GM12878 (cell line): ENCODE results near the gene CSTF1. TPM values are rescaled to one million over a fixed set of nuclear protein-coding genes. Genes with fewer than 3 reads are reported as not detected.

Experiments
- ATAC-seq: fragments of 200-7000 bp; cut with Tn5 transposase; 3 replicates; pipeline ENCODE4 v1.9.1; 2020; ENCODE audit warnings: mild to moderate bottlenecking, moderate library complexity
- BruUV-seq: library from RNA; stranded (reverse); fragments of 400-500 nt; replicated peaks from 2 replicates; lab custom pipeline; 2021; lab: Mats Ljungman, UMichigan
- CTCF ChIA-PET: fragments of 300-600 bp; sonication (Branson Sonifier 250); formaldehyde crosslinking; extraction: SDS; loops from one replicate; lab custom pipeline; 2021; ENCODE audit warnings: inconsistent platforms; lab: Yijun Ruan, JAX
- POLR2A ChIA-PET: fragments of 350-600 bp; formaldehyde crosslinking; extraction: SDS; loops from one replicate; lab custom pipeline; 2021; ENCODE audit warnings: inconsistent platforms; lab: Charles Lee
- RAD21 ChIA-PET: fragments of 300-600 bp; sonication (Branson Sonifier 250); formaldehyde crosslinking; loops from one replicate; lab custom pipeline; 2023; ENCODE audit warnings: antibody characterized with exemption; ENCODE audit not compliant: unreplicated experiment; lab: Charles Lee
- SMC1A ChIA-PET: fragments of 300-600 bp; sonication (Branson Sonifier 250); formaldehyde crosslinking; loops from one replicate; lab custom pipeline; 2023; ENCODE audit not compliant: unreplicated experiment, uncharacterized antibody; lab: Charles Lee
- DNase-seq: peaks from one replicate; pipeline ENCODE4 v3.0.0-alpha.2; 2011; ENCODE audit warnings: low read depth, low spot score
- FAIRE-seq: peaks from 3 replicates; lab custom pipeline; 2011; peaks lifted over from hg19 to GRCh38; lab: Jason Lieb, UNC
- H2AFZ ChIP-seq: 2 replicates; pipeline ENCODE4 v1.6.0; 2011; ENCODE audit warnings: low read depth, low read length, control low read depth; ENCODE audit not compliant: control insufficient read depth
- H3K27ac ChIP-seq: 2 replicates; pipeline ENCODE4 v1.5.1; 2011; ENCODE audit warnings: control low read depth; ENCODE audit not compliant: control insufficient read depth, insufficient read depth
- H3K27me3 ChIP-seq, 2 experiments: replicated peaks in 1 of 2; 2 replicates each; pipeline versions ENCODE4 v1.6.0 to v1.6.1; 2011; ENCODE audit warnings: low read length in 1 of 2; ENCODE audit not compliant: control insufficient read depth in 2 of 2, insufficient read depth in 2 of 2
- H3K36me3 ChIP-seq, 2 experiments: 2 replicates each; pipeline ENCODE4 v1.5.1; 2011; ENCODE audit warnings: low read length in 1 of 2; ENCODE audit not compliant: control insufficient read depth in 2 of 2, insufficient read depth in 2 of 2
- H3K4me1 ChIP-seq: 2 replicates; pipeline ENCODE4 v1.6.1; 2011; ENCODE audit warnings: mild to moderate bottlenecking, low read length, moderate library complexity, mixed read lengths; ENCODE audit not compliant: control insufficient read depth, insufficient read depth
- H3K4me2 ChIP-seq: 2 replicates; pipeline ENCODE4 v1.6.0; 2011; ENCODE audit warnings: control low read depth; ENCODE audit not compliant: control insufficient read depth, insufficient read depth
- H3K4me3 ChIP-seq: fragments of 200-600 bp; sonication (generic); 2 replicates; pipeline ENCODE4 v1.5.1; 2016
- H3K79me2 ChIP-seq: 2 replicates; pipeline ENCODE4 v1.6.0; 2011; ENCODE audit warnings: low read length; ENCODE audit not compliant: control insufficient read depth, insufficient read depth
- H3K9ac ChIP-seq: 2 replicates; pipeline ENCODE4 v1.8.0; 2011; ENCODE audit warnings: low read length, control low read depth, mixed read lengths; ENCODE audit not compliant: control insufficient read depth, insufficient read depth
- H3K9me3 ChIP-seq: replicated peaks from 3 replicates; pipeline ENCODE4 v1.5.1; 2011; ENCODE audit warnings: mild to moderate bottlenecking, low read length; ENCODE audit not compliant: control insufficient read depth, insufficient read depth
- H4K20me1 ChIP-seq: 2 replicates; pipeline ENCODE4 v1.6.0; 2011; ENCODE audit not compliant: control insufficient read depth, insufficient read depth
- JUND ChIP-seq: IDR thresholded peaks from 2 replicates; pipeline ENCODE4 v1.6.1; 2012; ENCODE audit warnings: low read depth, mild to moderate bottlenecking, low read length, improper control_type of control experiment, moderate library complexity
- NFXL1 ChIP-seq: fragments of 450-650 bp; IDR thresholded peaks from 2 replicates; pipeline ENCODE4 v1.6.1; 2017; ENCODE audit warnings: antibody characterized with exemption, mild to moderate bottlenecking, borderline replicate concordance
- POLR2AphosphoS2 ChIP-seq: IDR thresholded peaks from 2 replicates; pipeline ENCODE4 v1.6.1; 2011; ENCODE audit warnings: low read depth, mild to moderate bottlenecking, low read length, improper control_type of control experiment, moderate library complexity
- POLR2AphosphoS5 ChIP-seq: IDR thresholded peaks from 2 replicates; pipeline ENCODE4 v1.6.1; 2011; ENCODE audit warnings: mild to moderate bottlenecking, low read length, inconsistent platforms
- RAD51 ChIP-seq: fragments of 450-650 bp; IDR thresholded peaks from 2 replicates; pipeline ENCODE4 v1.6.1; 2016; ENCODE audit warnings: moderate library complexity, mild to moderate bottlenecking, inconsistent platforms
- SREBF2 ChIP-seq: IDR thresholded peaks from 2 replicates; pipeline ENCODE4 v1.6.1; 2012; ENCODE audit warnings: mild to moderate bottlenecking, low read length
- STAT1 ChIP-seq: fragments of 450-650 bp; conservative IDR thresholded peaks from 2 replicates; pipeline ENCODE4 v1.6.1; 2014; ENCODE audit warnings: antibody characterized with exemption, mild to moderate bottlenecking
- TCF7 ChIP-seq: IDR thresholded peaks from 2 replicates; pipeline ENCODE4 v1.6.1; 2014; ENCODE audit warnings: antibody characterized with exemption, borderline replicate concordance
- ZBED1 ChIP-seq: IDR thresholded peaks from 2 replicates; pipeline ENCODE4 v1.6.1; 2016; ENCODE audit warnings: borderline replicate concordance
- WGBS: methylation state at CpG from one replicate; pipeline ENCODE4 v1.1.6; 2016; ENCODE audit warnings: low lambda C conversion rate; ENCODE audit not compliant: insufficient replicate concordance, insufficient coverage; ENCODE audit errors: missing lambda C conversion rate; 5-methylcytosine and 5-hydroxymethylcytosine counted together
- in situ Hi-C: fragments of 300-500 bp; cut with MboI; formaldehyde crosslinking; loops from 9 replicates; pipeline ENCODE4 v1.14.3; 2018; ENCODE audit warnings: mixed read lengths
- intact Hi-C: fragments of 100-400 bp; cut with micrococcal nuclease; formaldehyde crosslinking; loops from one replicate; pipeline ENCODE4 v1.14.2; 2022; ENCODE audit not compliant: unreplicated experiment
- polyA plus RNA-seq, 11 experiments: library from polyadenylated mRNA; depleted of rRNA in 4 of 11; unstranded in 6 of 11; stranded (reverse) in 5 of 11; fragments of >200 nt; fragmentation: Nextera tagmentation in 4 of 11; fragmentation: Illumina TruSeq in 1 of 11; extraction: Ambion mirVana in 4 of 11; extraction: Trizol in 1 of 11; gene quantifications; 1 replicate in 1 of 11; 2 replicates in 10 of 11; pipeline versions ENCODE4 v1.2.1 to v1.2.3, GENCODE V29; 2011 to 2016; ENCODE audit warnings: inconsistent platforms in 2 of 11, missing spikeins in 2 of 11, low read depth in 1 of 11
- total RNA-seq, 4 experiments: library from RNA; depleted of rRNA in 3 of 4; stranded (reverse); fragments of >200 nt in 3 of 4; fragmentation: Illumina TruSeq in 1 of 4; extraction: Trizol in 1 of 4; gene quantifications; 2 replicates each; pipeline versions ENCODE4 v1.2.1 to v1.2.3, GENCODE V29; 2013 to 2021
- TF ChIP-seq, protein P1 (sequence below): fragments of 450-650 bp; IDR thresholded peaks from 2 replicates; pipeline ENCODE4 v1.6.1; 2016; ENCODE audit warnings: mild to moderate bottlenecking, moderate library complexity, borderline replicate concordance
- TF ChIP-seq, protein P2 (sequence below): fragments of 450-650 bp; IDR thresholded peaks from 2 replicates; pipeline ENCODE4 v1.6.1; 2016; ENCODE audit warnings: mild to moderate bottlenecking

Gene CSTF1
- total and polyA plus RNA-seq, 10 of the 15 experiments (the other 5 are each of a cell fraction or from before 2014, with no cell fraction given) = 41.8 to 89.1 (median 50.1) TPM

DNA sequence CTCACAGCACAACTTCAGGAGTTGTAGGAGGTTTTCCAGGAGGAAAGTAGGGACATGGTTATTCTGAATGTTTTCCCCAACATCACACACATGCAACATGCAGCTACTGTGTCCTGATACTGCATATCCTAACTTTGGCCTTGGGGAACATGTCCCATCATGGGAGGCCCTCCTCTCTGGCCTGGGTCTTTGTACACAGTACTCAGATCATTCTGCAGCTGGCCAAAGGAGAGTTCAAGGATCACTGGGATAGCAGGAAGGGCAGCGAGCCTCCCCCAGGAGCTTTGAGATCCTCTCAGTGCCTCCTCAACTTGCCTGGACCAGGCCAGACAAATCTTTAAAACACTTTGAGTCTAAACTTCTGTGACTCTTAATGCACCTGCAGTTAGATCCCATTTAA is 32.5 kb downstream of the CSTF1 start:
- Histone ChIP-seq H2AFZ (no peak overlapping the region), H3K79me2 (no peaks in the 10 kb centered on the region), H3K9me3 (no peaks in the 10 kb centered on the region), H4K20me1 (no peaks in the 10 kb centered on the region), H3K9ac (no peak overlapping the region), H3K36me3 (no peaks in the 10 kb centered on the region), H3K4me2 (no peak overlapping the region), H3K27ac (no peak overlapping the region), H3K4me3 (no peak overlapping the region), H3K4me1 (peaks cover 14% of the 10 kb centered on the region), H3K27me3 (no peaks in the 10 kb centered on the region)
- in situ Hi-C loops (no loop called here), intact Hi-C loops (no loop called here)
- SMC1A ChIA-PET = interaction anchor here (1.6 to 1.7 kb wide), 2 partner anchors 9 to 14 kb away, joined by 4 to 7 read pairs; no protein-coding TSS in a partner anchor
- 82% methylated on average over 1 of the region's 1 CpG for WGBS
- CTCF ChIA-PET = interaction anchor here (0.9 to 1.0 kb wide), 2 partner anchors 26 to 29 kb away, joined by 3 to 4 read pairs; no protein-coding TSS in a partner anchor
- ATAC-seq (no peak), DNase-seq (no peak), FAIRE-seq (no peak)
- BruUV-seq = no TSS peak
- RAD21 ChIA-PET = no interaction called here
- TF ChIP-seq POLR2AphosphoS5 = no peak
- no peak for TF ChIP-seq TCF7
- TF ChIP-seq RAD51 = no peak
- TF ChIP-seq ZBED1 = no peak
- no peak for TF ChIP-seq NFXL1
- TF ChIP-seq POLR2AphosphoS2 = no peak
- TF ChIP-seq STAT1 = no peak
- TF ChIP-seq, protein P1, sequence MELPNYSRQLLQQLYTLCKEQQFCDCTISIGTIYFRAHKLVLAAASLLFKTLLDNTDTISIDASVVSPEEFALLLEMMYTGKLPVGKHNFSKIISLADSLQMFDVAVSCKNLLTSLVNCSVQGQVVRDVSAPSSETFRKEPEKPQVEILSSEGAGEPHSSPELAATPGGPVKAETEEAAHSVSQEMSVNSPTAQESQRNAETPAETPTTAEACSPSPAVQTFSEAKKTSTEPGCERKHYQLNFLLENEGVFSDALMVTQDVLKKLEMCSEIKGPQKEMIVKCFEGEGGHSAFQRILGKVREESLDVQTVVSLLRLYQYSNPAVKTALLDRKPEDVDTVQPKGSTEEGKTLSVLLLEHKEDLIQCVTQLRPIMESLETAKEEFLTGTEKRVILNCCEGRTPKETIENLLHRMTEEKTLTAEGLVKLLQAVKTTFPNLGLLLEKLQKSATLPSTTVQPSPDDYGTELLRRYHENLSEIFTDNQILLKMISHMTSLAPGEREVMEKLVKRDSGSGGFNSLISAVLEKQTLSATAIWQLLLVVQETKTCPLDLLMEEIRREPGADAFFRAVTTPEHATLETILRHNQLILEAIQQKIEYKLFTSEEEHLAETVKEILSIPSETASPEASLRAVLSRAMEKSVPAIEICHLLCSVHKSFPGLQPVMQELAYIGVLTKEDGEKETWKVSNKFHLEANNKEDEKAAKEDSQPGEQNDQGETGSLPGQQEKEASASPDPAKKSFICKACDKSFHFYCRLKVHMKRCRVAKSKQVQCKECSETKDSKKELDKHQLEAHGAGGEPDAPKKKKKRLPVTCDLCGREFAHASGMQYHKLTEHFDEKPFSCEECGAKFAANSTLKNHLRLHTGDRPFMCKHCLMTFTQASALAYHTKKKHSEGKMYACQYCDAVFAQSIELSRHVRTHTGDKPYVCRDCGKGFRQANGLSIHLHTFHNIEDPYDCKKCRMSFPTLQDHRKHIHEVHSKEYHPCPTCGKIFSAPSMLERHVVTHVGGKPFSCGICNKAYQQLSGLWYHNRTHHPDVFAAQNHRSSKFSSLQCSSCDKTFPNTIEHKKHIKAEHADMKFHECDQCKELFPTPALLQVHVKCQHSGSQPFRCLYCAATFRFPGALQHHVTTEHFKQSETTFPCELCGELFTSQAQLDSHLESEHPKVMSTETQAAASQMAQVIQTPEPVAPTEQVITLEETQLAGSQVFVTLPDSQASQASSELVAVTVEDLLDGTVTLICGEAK = no peak
- no peak for TF ChIP-seq SREBF2
- no peak for TF ChIP-seq JUND
- TF ChIP-seq, protein P2, sequence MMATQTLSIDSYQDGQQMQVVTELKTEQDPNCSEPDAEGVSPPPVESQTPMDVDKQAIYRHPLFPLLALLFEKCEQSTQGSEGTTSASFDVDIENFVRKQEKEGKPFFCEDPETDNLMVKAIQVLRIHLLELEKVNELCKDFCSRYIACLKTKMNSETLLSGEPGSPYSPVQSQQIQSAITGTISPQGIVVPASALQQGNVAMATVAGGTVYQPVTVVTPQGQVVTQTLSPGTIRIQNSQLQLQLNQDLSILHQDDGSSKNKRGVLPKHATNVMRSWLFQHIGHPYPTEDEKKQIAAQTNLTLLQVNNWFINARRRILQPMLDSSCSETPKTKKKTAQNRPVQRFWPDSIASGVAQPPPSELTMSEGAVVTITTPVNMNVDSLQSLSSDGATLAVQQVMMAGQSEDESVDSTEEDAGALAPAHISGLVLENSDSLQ = no peak
- POLR2A ChIA-PET = interaction anchor here (1.3 kb wide), 1 partner anchor 15 kb away, joined by 3 read pairs; no protein-coding TSS in a partner anchor
